HG03280 (cell line): Measurements from ENCODE around the gene MORC3.
"Not testable (repeated sequence)": the region's sequence is repeated elsewhere in the genome, so short reads cannot be mapped to it uniquely, and the experiment has no call there.

Experiments used
- ATAC-seq: cut with Tn5 transposase; IDR thresholded peaks from one replicate; pipeline ENCODE4 v1.9.1; 2021; ENCODE audit warnings: mild to moderate bottlenecking, moderate library complexity; ENCODE audit not compliant: unreplicated experiment

The MORC3 gene

GRCh38 chr21:36381841-36382589 lies 62.0 kb downstream of the MORC3 start:
- ATAC-seq, result no peak

GRCh38 chr21:36382722-36383121 lies 62.7 kb downstream of the MORC3 start:
- ATAC-seq, result not testable (repeated sequence)

DNA sequence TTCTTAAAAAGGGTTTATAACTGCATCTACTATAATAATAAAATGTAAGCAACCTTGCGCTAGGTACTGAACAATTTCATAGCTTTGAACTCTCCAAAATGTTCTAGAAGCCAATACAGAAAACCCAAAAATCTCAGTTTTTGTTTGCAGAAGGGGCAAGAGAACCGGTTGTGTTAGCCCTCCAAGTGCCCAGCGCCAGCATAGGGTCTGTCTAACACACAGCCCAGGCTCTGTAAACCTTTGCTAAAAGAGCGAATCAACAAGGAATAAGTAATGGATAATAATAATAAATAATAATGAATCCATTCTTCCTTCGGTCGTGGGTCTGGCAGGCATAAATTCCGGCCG lies 64.9 kb downstream of the MORC3 start:
- peak; percentile 10 for ATAC-seq

- peak; percentile 96 for ATAC-seq
These were observed 65.4 kb downstream of the MORC3 start, which contains the start of gene CHAF1B for GRCh38 chr21:36385233-36386030. Gene CHAF1B, plus strand, starts transcription at chr21:36385392. Its CDS starts 745 bp downstream, at chr21:36386137.

DNA sequence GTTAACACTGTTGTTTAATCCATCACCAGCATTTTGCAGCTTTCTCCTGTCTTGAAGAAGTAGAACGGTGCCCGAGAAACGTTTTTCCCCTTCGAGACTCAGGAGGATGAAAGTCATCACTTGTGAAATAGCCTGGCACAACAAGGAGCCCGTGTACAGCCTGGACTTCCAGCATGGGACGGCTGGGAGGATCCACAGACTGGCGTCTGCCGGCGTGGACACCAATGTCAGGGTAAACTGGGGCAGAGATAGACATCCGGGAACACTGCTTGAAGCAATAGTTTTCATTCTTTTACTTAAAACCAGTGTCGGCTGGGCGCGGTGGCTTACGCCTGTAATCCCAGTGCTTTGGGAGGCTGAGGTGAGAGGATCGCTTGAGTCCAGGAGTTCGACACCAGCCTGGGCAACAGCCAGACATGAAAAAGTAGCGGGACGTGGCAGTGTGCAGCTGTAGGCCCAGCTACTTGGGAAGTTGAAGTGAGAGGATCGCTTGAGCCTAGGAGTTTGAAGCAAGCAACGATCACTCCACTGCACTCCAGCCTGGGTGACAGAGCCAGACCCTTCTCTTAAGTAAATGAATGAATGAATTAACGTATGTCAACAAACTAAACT lies 66.1 kb downstream of the MORC3 start:
- no peak for ATAC-seq

DNA sequence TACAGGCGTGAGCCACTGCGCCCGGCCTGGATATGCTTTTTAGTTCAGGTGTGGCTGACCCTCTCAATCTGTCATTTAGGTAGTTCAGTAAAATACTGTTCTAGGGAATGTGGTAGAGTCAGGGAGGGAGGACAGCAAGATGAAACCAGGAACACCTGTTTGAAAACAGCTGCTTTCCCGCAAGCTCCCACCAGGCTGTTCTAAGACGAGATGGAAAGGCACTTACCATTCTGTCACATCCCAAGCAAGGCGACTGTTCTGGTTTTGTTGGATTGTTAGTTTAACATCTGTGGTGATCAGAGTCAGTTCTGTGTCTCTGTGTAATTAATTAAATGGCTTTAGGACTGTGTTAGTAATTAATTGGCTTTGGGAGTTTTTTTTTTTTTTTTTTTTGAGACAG lies 68.1 kb downstream of the MORC3 start:
- no peak for ATAC-seq

GRCh38 chr21:36388835-36389234 lies 68.8 kb downstream of the MORC3 start:
- no peak for ATAC-seq

GRCh38 chr21:36391649-36392048 lies 71.7 kb downstream of the MORC3 start:
- not testable (repeated sequence) for ATAC-seq

- ATAC-seq, result no peak
These were observed 75.5 kb downstream of the MORC3 start for GRCh38 chr21:36395353-36396111.

DNA sequence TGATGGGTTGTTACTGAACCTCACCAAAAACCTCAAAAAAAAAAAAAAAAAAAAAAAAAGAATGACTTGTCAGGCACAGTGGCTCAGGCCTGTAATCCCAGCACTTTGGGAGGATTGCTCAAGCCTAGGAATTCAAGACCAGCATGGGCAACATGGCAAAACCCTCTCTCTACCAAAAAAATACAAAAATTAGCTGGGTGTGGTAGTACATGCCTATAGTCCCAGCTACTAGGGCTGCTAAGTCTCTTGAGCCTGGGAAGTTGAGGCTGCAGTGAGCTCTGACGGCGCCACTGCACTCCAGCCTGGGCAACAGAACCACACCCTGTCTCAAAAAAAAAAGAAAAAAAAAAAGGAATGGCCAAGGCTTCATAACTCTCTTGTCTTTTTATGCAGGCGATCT lies 76.3 kb downstream of the MORC3 start:
- no peak for ATAC-seq

DNA sequence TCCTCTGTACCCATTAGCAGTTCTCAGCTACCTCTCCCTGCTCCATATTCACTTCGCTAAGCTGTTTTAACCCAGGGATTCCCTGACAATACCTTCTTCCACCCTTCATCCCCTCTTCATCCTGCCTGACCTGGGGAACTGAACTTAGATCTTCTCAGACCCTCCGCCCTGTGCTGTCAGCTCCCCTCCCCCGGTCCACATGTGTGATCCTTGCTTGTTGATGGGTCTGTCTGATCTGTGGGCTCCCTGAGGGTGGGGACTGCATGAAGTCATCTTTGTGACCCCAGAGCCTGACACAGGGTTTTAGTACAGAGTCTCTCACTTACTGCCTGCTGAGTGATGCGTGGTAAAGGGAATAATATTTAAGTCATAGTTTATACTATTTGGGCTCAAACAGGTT lies 77.0 kb downstream of the MORC3 start:
- ATAC-seq, result no peak

DNA sequence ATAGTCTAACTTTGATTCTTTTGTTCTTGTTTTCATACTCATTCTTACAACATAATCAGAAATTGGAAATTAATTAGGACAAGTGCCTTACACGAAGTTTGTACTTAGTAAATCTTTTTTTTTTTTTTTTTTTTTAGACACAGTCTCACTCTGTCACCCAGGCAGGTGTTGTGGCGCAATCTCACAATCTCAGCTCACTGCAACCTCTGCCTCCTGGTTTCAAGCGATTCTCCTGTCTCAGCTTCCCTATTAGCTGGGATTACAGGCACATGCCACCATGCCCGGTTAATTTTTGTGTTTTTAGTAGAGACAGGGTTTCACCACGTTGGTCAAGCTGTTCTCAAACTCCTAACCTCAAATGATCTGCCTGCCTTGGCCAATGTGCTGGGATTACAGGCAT lies 77.6 kb downstream of the MORC3 start:
- ATAC-seq, result no peak

GRCh38 chr21:36399736-36400135 lies 79.7 kb downstream of the MORC3 start:
- ATAC-seq, result not testable (repeated sequence)

DNA sequence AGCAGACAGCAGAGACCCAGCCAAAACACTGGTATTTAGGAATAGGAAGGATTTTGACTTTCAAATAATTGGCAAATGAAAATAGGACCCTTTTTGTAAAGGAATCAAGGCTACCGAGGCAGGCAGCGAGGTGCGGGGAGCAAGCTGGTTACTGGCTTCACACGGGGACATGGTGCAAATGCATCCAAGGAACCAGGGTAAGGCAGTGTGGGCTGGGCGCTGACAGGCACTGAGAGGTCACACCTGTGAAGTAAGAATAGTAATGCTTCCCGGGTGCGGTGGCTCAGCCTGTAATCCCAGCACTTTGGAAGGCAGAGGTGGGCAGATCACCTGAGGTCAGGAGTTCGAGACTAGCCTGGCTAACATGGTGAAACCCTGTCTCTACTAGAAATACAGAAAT lies 80.7 kb downstream of the MORC3 start:
- ATAC-seq, result no peak

GRCh38 chr21:36402339-36402738 lies 82.3 kb downstream of the MORC3 start:
- ATAC-seq, result no peak

GRCh38 chr21:36403713-36404112 lies 83.7 kb downstream of the MORC3 start:
- no peak for ATAC-seq

DNA sequence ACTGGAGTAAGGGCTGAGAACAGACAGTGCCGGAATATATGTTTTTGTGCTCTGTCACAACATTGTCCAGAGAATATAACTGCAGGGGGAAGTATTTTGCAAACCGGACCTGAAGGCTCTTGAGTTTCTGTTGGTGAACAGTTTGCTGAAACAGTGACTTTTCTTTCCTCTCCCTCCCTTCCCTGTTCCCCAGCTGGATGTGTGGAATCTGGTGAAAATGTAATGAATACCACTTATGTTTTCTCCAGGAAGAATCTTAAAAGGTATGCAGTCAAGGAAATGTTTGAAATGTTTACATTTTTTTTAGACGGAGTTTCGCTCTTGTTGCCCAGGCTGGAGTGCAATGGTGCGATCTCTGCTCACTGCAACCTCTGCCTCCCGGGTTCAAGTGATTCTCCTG lies 88.6 kb downstream of the MORC3 start:
- no peak for ATAC-seq

DNA sequence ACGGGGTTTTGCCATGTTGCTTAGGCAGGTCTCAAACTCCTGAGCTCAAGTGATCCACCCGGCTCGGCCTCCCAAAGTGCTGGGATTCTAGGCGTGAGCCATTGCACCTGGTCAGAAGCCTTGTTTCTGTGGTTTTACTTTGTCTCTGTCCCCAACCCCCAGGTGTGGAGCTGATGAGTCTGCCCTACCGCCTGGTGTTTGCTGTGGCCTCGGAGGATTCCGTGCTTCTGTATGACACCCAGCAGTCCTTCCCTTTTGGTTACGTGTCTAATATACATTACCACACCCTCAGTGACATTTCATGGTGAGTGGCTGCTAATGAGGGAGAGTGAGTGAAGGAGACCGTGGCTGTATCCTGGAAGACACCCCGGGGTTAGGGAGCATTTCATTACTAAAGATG lies 91.3 kb downstream of the MORC3 start:
- no peak for ATAC-seq

GRCh38 chr21:36412916-36413315 lies 92.9 kb downstream of the MORC3 start:
- no peak for ATAC-seq

DNA sequence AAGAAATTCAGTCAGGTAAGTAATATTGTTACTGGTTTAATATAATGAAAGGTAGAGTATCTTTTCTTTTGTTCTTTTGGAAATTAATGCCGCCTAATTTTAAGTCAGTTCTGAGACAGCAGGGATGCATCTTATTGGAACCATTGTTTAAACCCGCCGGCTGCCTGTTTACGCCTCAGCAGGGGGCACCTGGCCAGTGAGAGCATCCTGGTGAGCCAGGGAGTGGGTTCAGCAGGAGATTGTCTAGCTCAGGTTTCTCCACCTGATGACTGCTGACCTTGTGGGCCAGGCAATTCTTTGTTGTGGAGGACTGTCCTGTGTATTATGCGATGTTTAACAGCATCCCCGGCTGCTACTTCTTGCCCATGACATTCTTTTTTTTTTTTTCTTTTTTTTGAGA lies 95.4 kb downstream of the MORC3 start:
- no peak for ATAC-seq

- ATAC-seq, result no peak
These were observed 99.2 kb downstream of the MORC3 start for GRCh38 chr21:36419241-36419640.
